ENCODE data around the gene CFAP45.

The CFAP45 gene

GRCh38 chr1:159845751-159846629 lies 54.0 kb downstream of the CFAP45 start:
- no peak for DNase-seq

- DNase-seq = no peak
These were observed 56.5 kb downstream of the CFAP45 start for GRCh38 chr1:159843459-159843858.

- no peak for DNase-seq
These were observed 58.2 kb downstream of the CFAP45 start for GRCh38 chr1:159841749-159842148.

- DNase-seq = no peak
These were observed 60.7 kb downstream of the CFAP45 start for GRCh38 chr1:159839116-159839849.

DNA sequence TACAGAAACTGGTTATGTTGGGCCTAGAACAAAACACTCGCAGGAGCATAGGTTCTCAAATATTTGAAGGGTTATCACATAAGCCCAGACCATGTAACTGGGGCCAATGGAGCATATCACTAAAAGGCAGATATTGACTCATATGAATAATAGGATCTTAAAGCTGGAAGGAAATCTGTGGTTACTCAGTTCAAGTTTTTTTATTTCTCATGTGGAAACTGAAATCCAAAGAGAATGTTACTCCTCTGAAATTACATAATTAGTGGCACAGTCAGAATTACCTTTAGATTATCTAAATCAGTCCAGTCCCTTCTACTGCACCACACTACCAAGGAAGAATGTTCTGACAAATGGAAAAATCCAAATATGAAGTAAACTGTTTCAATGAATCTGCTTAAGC lies 61.2 kb downstream of the CFAP45 start:
- no peak for DNase-seq

DNA sequence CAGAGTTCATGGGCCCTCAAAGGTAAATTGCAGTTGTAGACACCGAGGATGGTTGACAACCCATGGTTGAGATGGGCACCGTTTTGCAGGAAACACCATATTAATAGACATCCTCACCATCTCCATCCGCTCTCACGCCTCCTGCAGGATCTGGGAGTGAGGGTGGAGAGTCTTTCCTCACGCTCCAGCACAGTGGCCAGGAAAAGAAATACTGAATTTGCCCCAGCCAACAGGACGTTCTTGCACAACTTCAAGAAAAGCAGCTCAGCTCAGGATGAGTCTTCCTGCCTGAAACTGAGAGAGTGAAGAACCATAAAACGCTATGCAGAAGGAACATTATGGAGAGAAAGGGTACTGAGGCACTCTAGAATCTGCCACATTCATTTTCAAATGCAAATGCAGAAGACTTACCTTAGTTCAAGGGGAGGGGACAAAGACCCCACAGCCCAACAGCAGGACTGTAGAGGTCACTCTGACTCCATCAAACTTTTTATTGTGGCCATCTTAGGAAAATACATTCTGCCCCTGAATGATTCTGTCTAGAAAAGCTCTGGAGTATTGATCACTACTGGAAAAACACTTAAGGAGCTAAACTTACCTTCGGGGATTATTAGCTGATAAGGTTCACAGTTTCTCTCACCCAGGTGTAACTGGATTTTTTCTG lies 64.0 kb downstream of the CFAP45 start:
- DNase-seq = no peak

DNA sequence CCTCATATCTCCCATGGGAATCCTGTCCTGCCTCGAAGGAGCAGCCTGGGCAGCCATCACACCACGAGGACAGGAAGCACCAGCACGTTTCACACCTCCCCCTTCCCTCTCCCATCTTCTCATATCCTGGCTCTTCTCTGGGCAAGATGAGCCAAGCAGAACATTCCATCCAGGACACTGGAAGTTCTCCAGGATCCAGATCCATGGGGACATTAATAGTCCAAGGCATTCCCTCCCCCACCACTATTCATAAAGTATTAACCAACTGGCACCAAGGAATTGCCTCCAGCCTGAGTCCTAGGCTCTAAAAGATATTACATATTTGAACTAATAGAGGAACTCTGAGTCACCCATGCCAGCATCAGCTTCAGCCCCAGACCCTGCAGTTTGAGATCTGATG lies 64.6 kb downstream of the CFAP45 start:
- no peak for DNase-seq

DNA sequence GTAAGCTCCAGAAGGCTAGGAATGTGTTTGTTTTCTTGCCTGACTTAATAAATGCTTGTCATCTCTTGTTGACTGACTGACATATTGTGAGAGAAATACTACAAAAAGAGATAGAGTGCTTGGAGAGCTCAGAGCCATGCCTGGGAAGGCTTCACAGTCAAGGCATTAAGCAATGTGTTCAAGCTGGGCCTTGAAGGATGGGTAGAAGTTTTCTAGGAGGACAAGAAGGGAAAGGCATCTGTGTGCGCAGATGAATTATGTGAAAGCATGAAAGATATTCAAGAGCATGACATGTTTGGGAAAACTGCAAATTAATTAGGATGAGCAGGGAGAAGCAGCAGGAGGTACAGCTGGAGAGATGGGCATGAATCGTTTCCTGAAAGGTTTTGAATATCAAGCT lies 67.7 kb downstream of the CFAP45 start:
- no peak for DNase-seq

- no peak for DNase-seq
These were observed 68.4 kb downstream of the CFAP45 start for GRCh38 chr1:159831412-159832141.

- DNase-seq = no peak
These were observed 69.2 kb downstream of the CFAP45 start for GRCh38 chr1:159830722-159831121.

DNA sequence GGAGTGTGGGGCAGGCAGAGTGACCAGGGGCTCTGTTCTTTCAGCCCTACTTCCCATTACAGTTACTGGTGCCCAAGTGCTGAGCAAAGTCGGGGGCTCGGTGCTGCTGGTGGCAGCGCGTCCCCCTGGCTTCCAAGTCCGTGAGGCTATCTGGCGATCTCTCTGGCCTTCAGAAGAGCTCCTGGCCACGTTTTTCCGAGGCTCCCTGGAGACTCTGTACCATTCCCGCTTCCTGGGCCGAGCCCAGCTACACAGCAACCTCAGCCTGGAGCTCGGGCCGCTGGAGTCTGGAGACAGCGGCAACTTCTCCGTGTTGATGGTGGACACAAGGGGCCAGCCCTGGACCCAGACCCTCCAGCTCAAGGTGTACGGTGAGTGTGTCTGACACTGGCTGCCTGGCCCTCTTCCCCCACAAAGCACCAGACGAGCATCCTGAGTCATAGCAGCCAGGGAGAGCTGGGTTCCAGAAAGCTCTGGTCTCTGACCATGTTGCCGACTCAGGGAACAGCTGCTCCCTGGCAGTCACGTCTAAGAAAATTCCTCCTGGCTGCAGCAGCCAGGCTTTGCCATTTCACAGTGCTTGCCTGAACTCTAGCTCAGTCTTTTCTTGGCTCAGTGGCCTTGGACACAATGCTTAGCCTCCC lies 70.0 kb downstream of the CFAP45 start:
- DNase-seq = no peak

GRCh38 chr1:159829273-159829634 lies 70.7 kb downstream of the CFAP45 start:
- DNase-seq = peak; percentile 40

DNA sequence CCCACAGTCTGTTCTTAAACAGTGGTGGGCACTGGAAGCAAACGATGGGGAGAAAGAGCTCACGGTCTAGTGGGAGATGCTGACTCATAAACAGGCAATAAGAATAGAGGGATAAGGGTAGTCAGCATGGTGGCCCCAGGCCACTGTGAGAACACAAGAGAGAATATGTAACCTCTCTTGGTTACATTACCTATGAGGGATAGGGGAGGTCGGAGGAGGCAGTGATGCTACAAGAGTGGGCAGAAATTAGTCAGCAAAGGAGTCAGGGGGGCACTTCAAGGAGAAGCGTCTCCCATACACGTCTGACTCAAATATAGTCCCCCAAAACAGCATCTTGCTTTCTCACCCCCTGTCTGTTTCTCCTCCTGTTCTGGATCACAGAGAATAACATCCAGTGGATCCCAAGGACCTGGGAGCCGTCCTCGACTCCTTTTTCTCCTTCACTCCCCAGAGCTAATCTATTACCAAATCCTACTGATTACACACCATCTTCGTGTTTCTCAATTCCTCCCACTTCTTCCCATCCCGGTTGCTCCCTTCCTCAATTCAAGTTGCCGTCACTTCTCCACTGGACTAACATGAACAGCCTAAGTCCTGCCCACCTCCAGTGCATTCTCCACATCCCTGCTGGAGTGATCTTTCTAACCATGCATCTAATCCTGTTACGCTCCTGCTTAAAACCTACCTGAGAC lies 71.2 kb downstream of the CFAP45 start:
- no peak for DNase-seq

DNA sequence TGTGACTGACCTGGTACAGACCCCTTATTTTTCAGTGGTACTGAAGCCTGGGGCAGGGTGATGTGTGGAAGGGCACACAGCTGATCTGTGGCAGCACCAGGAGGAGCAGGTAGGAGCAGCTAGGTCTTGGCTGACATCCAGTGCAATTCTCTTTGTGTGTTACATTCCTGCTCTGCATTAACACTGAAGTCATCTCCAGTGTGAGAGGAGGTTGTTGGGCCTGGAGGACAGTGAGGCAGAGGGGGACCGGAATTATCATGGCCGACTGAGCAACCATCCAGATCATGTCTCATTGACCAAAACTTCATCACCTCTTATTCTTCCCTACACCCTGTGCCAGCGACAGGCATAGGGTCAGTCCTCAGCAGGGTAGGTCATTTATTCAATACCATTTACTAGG lies 71.8 kb downstream of the CFAP45 start:
- no peak for DNase-seq

GRCh38 chr1:159827549-159827948 lies 72.4 kb downstream of the CFAP45 start:
- no peak for DNase-seq

- no peak for DNase-seq
These were observed 72.9 kb downstream of the CFAP45 start for GRCh38 chr1:159827102-159827490.

- DNase-seq = no peak
These were observed 73.4 kb downstream of the CFAP45 start, which contains the start of gene SLAMF8 for GRCh38 chr1:159826441-159827101. Gene SLAMF8, plus strand, starts transcription at chr1:159826873. Its CDS starts 26 bp downstream, at chr1:159826899.

DNA sequence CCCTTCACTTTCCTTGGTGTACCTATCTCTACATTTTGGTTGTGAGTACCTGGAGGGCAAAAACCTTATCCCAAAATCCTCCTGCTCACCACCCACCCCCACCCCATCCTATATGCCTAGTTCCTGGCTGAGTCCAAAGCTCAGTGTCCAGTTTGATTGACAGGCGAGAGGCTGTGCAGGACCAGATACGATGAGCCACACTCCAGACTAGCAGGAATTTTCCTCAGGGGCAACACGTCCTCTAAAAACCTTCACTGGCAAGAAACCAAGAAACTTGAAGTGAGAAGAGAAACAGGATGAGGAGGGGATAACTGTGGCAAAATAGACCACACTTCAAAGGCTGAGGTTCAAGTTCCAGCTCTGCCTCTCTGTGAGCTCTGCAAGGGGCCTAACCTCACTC lies 74.4 kb downstream of the CFAP45 start:
- DNase-seq = no peak

DNA sequence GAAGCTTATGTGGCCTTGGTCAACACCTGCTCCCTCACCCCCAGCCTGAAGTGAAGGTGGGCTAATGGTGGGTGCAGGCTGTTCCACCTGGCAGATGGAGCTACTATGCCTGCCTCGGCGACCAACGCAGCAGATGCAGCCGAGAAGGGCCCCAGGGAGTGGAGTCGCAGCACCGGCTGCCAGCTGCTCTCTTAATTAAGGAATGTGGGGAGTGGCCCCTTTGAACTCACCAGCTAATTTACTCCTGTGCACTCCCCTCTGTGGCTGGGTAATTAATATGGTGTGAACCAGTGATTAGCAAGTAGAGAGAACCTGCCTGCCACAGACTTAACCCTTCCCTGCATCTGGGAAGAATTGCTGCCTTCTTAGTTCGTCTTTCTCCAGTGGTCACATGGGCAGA lies 76.6 kb downstream of the CFAP45 start:
- DNase-seq = no peak
